HepG2 (cell line): ENCODE measurements around the gene JMJD6. TPM values are rescaled to one million over a fixed set of nuclear protein-coding genes. Genes with fewer than 3 reads are reported as not detected.
A peak's percentile ranks its signal among the peaks of the same experiment; 100 is the strongest.

Experiments used
- CCAR2 ChIP-seq: fragments of 200-400 bp; formaldehyde crosslinking; optimal IDR thresholded peaks from 2 replicates; pipeline ENCODE3; 2018; ENCODE audit warnings: low read depth, mild to moderate bottlenecking, low read length, moderate library complexity
- CCDC6 ChIP-seq: sonication (generic); formaldehyde crosslinking; IDR thresholded peaks from 2 replicates; pipeline ENCODE4 v1.8.1; 2022; ENCODE audit warnings: mild to moderate bottlenecking, missing genetic modification reagents, moderate library complexity
- E2F2 ChIP-seq: sonication (generic); formaldehyde crosslinking; IDR thresholded peaks from 2 replicates; pipeline ENCODE4 v1.4.0; 2020; ENCODE audit warnings: missing genetic modification reagents, borderline replicate concordance
- FOXA1 ChIP-seq, 2 experiments: fragments of 450-650 bp in 1 of 2; sonication (generic) in 1 of 2; formaldehyde crosslinking in 1 of 2; IDR thresholded peaks; 2 replicates each; pipeline versions ENCODE4 v1.4.0 to v1.6.1; 2016 to 2020; ENCODE audit warnings: missing genetic modification reagents in 1 of 2
- GATAD1 ChIP-seq: IDR thresholded peaks from 2 replicates; pipeline ENCODE4 v1.6.1; 2016; ENCODE audit warnings: missing genetic modification reagents, missing compliant biosample characterization
- GMEB1 ChIP-seq: sonication (generic); formaldehyde crosslinking; IDR thresholded peaks from 2 replicates; pipeline ENCODE4 v1.5.1; 2020; ENCODE audit warnings: missing genetic modification reagents, mild to moderate bottlenecking, borderline replicate concordance
- IRX3 ChIP-seq: sonication (generic); formaldehyde crosslinking; IDR thresholded peaks from 2 replicates; pipeline ENCODE4 v1.8.1; 2023; ENCODE audit warnings: mild to moderate bottlenecking, low read depth, missing genetic modification reagents, borderline replicate concordance
- JDP2 ChIP-seq: sonication (generic); formaldehyde crosslinking; IDR thresholded peaks from 2 replicates; pipeline ENCODE4 v1.8.1; 2022; ENCODE audit warnings: missing genetic modification reagents, borderline replicate concordance
- KDM5B ChIP-seq: sonication (generic); formaldehyde crosslinking; IDR thresholded peaks from 2 replicates; pipeline ENCODE4 v1.4.0; 2020; ENCODE audit warnings: missing genetic modification reagents, mild to moderate bottlenecking, borderline replicate concordance
- MBNL3 ChIP-seq: fragments of 250-450 bp; sonication (Bioruptor Pico); conservative IDR thresholded peaks from 2 replicates; pipeline ENCODE4 v1.8.0; 2022; ENCODE audit warnings: mild to moderate bottlenecking, inconsistent platforms
- PBX3 ChIP-seq: sonication (generic); formaldehyde crosslinking; IDR thresholded peaks from 2 replicates; pipeline ENCODE4 v1.8.1; 2023; ENCODE audit warnings: missing genetic modification reagents, inconsistent platforms, borderline replicate concordance
- RBM39 ChIP-seq: fragments of 200-400 bp; formaldehyde crosslinking; IDR thresholded peaks from one replicate; pipeline ENCODE4 v1.6.1; 2018; ENCODE audit warnings: antibody characterized with exemption, mild to moderate bottlenecking, low read depth, low read length; ENCODE audit not compliant: poor library complexity, severe bottlenecking
- REL ChIP-seq: sonication (generic); formaldehyde crosslinking; conservative IDR thresholded peaks from 2 replicates; pipeline ENCODE4 v1.8.0; 2022; ENCODE audit warnings: mild to moderate bottlenecking, missing genetic modification reagents, moderate library complexity
- SIX1 ChIP-seq: sonication (generic); formaldehyde crosslinking; IDR thresholded peaks from 2 replicates; pipeline ENCODE4 v1.4.0; 2020; ENCODE audit warnings: missing genetic modification reagents, borderline replicate concordance
- SUZ12 ChIP-seq: fragments of 150-350 bp; IDR thresholded peaks from 2 replicates; pipeline ENCODE4 v1.6.1; 2014; ENCODE audit warnings: low read depth, low read length
- YEATS2 ChIP-seq: sonication (generic); formaldehyde crosslinking; IDR thresholded peaks from 2 replicates; pipeline ENCODE4 v1.4.0; 2020; ENCODE audit warnings: missing genetic modification reagents, borderline replicate concordance
- ZEB1 ChIP-seq: IDR thresholded peaks from 2 replicates; pipeline ENCODE4 v1.6.1; 2012; ENCODE audit warnings: mild to moderate bottlenecking, low read depth, inconsistent platforms; ENCODE audit not compliant: insufficient replicate concordance
- ZFP36L1 ChIP-seq: sonication (generic); formaldehyde crosslinking; IDR thresholded peaks from 2 replicates; pipeline ENCODE4 v1.8.0; 2022; ENCODE audit warnings: mild to moderate bottlenecking, missing genetic modification reagents, moderate library complexity
- ZGPAT ChIP-seq: IDR thresholded peaks from 2 replicates; pipeline ENCODE4 v1.6.1; 2016; ENCODE audit warnings: mild to moderate bottlenecking
- ZNF20 ChIP-seq: sonication (generic); formaldehyde crosslinking; IDR thresholded peaks from 2 replicates; pipeline ENCODE4 v1.4.0; 2020; ENCODE audit warnings: mild to moderate bottlenecking, moderate library complexity, missing genetic modification reagents
- ZNF292 ChIP-seq: sonication (generic); formaldehyde crosslinking; IDR thresholded peaks from 2 replicates; pipeline ENCODE4 v1.8.1; 2022; ENCODE audit warnings: mild to moderate bottlenecking, low read depth, missing genetic modification reagents, borderline replicate concordance
- ZNF329 ChIP-seq: sonication (generic); formaldehyde crosslinking; IDR thresholded peaks from 2 replicates; pipeline ENCODE4 v1.9.0; 2021; ENCODE audit warnings: low read depth, mild to moderate bottlenecking, missing genetic modification reagents
- ZNF550 ChIP-seq: sonication (generic); formaldehyde crosslinking; IDR thresholded peaks from 2 replicates; pipeline ENCODE4 v1.4.0; 2020; ENCODE audit warnings: mild to moderate bottlenecking, missing genetic modification reagents, borderline replicate concordance
- ZNF772 ChIP-seq: sonication (generic); formaldehyde crosslinking; IDR thresholded peaks from 2 replicates; pipeline ENCODE4 v1.5.0; 2020; ENCODE audit warnings: mild to moderate bottlenecking, missing genetic modification reagents
- polyA plus RNA-seq, 8 experiments: library from polyadenylated mRNA; depleted of rRNA in 3 of 8; stranded (reverse) in 7 of 8; unstranded in 1 of 8; fragments of >200 nt; fragmentation: Illumina TruSeq in 4 of 8; extraction: Trizol in 4 of 8; gene quantifications; 2 replicates each; pipeline versions ENCODE4 v1.2.1 to v1.2.3, GENCODE V29; 2011 to 2016; ENCODE audit warnings: low read depth in 4 of 8, missing spikeins in 1 of 8, mixed read lengths in 1 of 8; ENCODE audit not compliant: insufficient read depth in 1 of 8
- total RNA-seq, 5 experiments: library from RNA; depleted of rRNA; stranded (reverse); fragments of >200 nt; fragmentation: Illumina TruSeq; extraction: Trizol; gene quantifications; 2 replicates each; pipeline ENCODE4 v1.2.3, GENCODE V29; 2016; ENCODE audit warnings: low read depth in 1 of 5

Gene JMJD6
- total and polyA plus RNA-seq, 2 of the 13 experiments (the other 11 are each of a cell fraction or from before 2014, with no cell fraction given) = 33.6 to 41.0 TPM

- TF ChIP-seq JDP2 (CRISPR knock-in tag) (no peak), GATAD1 (peak; percentile 66), CCAR2 (no peak), ZNF772 (CRISPR knock-in tag) (peak; percentile 53; the same call in 1 of the 2 replicates), YEATS2 (CRISPR knock-in tag) (peak; percentile 58; the same call in 1 of the 2 replicates), SUZ12 (no peak), CCDC6 (CRISPR knock-in tag) (peak; percentile 75), GMEB1 (CRISPR knock-in tag) (peak; percentile 93), E2F2 (CRISPR knock-in tag) (0 out of 2 replicates have a peak, but pooled peaks have one; percentile 27), FOXA1 (IDR thresholded peaks at IDR 0.05) (no peak), FOXA1 (CRISPR knock-in tag; IDR thresholded peaks at IDR 0.05) (peak; percentile 38; the same call in 1 of the 2 replicates), ZNF292 (CRISPR knock-in tag) (no peak; the same call in 1 of the 2 replicates), ZNF20 (CRISPR knock-in tag) (no peak), ZNF329 (0 out of 2 replicates have a peak, but pooled peaks have one; percentile 59), RBM39 (peak; percentile 12), IRX3 (CRISPR knock-in tag) (0 out of 2 replicates have a peak, but pooled peaks have one; percentile 32), PBX3 (CRISPR knock-in tag) (no peak), MBNL3 (no peak), ZEB1 (no peak), SIX1 (CRISPR knock-in tag) (no peak), ZGPAT (CRISPR knock-in tag) (peak; percentile 94), REL (CRISPR knock-in tag) (no peak), KDM5B (CRISPR knock-in tag) (peak; percentile 93), ZNF550 (CRISPR knock-in tag) (no peak), ZFP36L1 (CRISPR knock-in tag) (0 out of 2 replicates have a peak, but pooled peaks have one; percentile 31)
Observed at GRCh38 chr17:76726231-76726775, at the start of gene JMJD6 (continued).
